Measurements from ENCODE around the gene GTF2F2. TPM values are rescaled to one million over a fixed set of nuclear protein-coding genes. Genes with fewer than 3 reads are reported as not detected.

GTF2F2 gene
- total and polyA plus RNA-seq, 9 of the 15 experiments (the other 6 are each of a cell fraction or from before 2014, with no cell fraction given), result 19.7 to 44.8 (median 32.4) TPM

- TF ChIP-seq HMBOX1 (IDR thresholded peaks at IDR 0.05) (peak; percentile 27; the same call in 1 of the 2 replicates), MYC (IDR thresholded peaks at IDR 0.05; ENCODE audit: low read depth, low read length) (no peak), MYC (CRISPR knock-in tag; IDR thresholded peaks at IDR 0.05; ENCODE audit: borderline replicate concordance, low read depth) (no peak), NR2C1 (IDR thresholded peaks at IDR 0.05) (no peak), NR2C1 (tag; IDR thresholded peaks at IDR 0.05) (no peak), CC2D1A (IDR thresholded peaks at IDR 0.05) (no peak)
Observed at GRCh38 chr13:45142440-45143345, 22.4 kb downstream of the GTF2F2 start (continued).

- peaks cover 74% of the 10 kb centered on the region for H3K79me2 ChIP-seq (ENCODE audit: control insufficient read depth, insufficient read depth, low read length)
- no peak overlapping the region for H3K4me3 ChIP-seq
- peak; percentile 49; the same call in 2 of the 3 replicates for ATAC-seq
- H3K27ac ChIP-seq (ENCODE audit: extremely low read depth, low read depth, low read length), result no peak overlapping the region; the same call in 2 of the 3 replicates
- CTCF ChIA-PET (ENCODE audit: low intra/inter-chr PET ratio), result no interaction called here
- no peaks in the 10 kb centered on the region for H4K20me1 ChIP-seq (replicated peaks; ENCODE audit: control insufficient read depth, insufficient read depth, low read length)
- in situ Hi-C loops (cut with MboI), result no loop called here
- FAIRE-seq, result no peak
- POLR2A ChIA-PET, result interaction anchor here (0.7 kb wide), 1 partner anchor 10 kb away, joined by 5 read pairs; no protein-coding TSS in a partner anchor
- peaks cover 0 to 3% of the 10 kb centered on the region in 2 experiments; a peak in 3 of 5 replicates for H3K4me1 ChIP-seq (replicated peaks in 1 of 2; ENCODE audit: control insufficient read depth in 2 of 2, insufficient read depth in 2 of 2, low read length in 2 of 2)
- no peak overlapping the region for H3K4me2 ChIP-seq (ENCODE audit: insufficient read depth, low read length)
- no peaks in the 10 kb centered on the region for H3K9me1 ChIP-seq (ENCODE audit: control insufficient read depth, insufficient read depth, low read length)
- H3K9me3 ChIP-seq (replicated peaks; ENCODE audit: control insufficient read depth, insufficient read depth, low read depth, low read length), result no peaks in the 10 kb centered on the region
- no peak overlapping the region for H2AFZ ChIP-seq (ENCODE audit: low read depth, low read length)
- BruUV-seq (replicated peaks), result no TSS peak
- H3K36me3 ChIP-seq (ENCODE audit: control insufficient read depth, insufficient read depth, low read length), result peaks cover 25% of the 10 kb centered on the region; the same call in 2 of the 3 replicates
- DNase-seq (ENCODE audit: extremely low read depth in 1 of 4, low spot score in 3 of 4), result no peak
- 87% methylated on average over 7 of the region's 7 CpGs for WGBS (ENCODE audit: insufficient coverage, low coverage, missing lambda C conversion rate)
- intact Hi-C loops (cut with micrococcal nuclease), result no loop called here
- no peak overlapping the region for H3K9ac ChIP-seq (ENCODE audit: insufficient read depth in 1 of 2, low read depth in 2 of 2, low read length in 2 of 2)
- no peaks in the 10 kb centered on the region for H3K27me3 ChIP-seq (ENCODE audit: control insufficient read depth in 2 of 2, insufficient read depth in 2 of 2, low read length in 2 of 2)
- TF ChIP-seq ZNF253 (CRISPR knock-in tag; conservative IDR thresholded peaks at IDR 0.05), result no peak
- TF ChIP-seq HMBOX1 (IDR thresholded peaks at IDR 0.05), result peak; percentile 5; the same call in 1 of the 2 replicates
Observed at GRCh38 chr13:45143346-45143751, 23.0 kb downstream of the GTF2F2 start.
